ENCODE measurements around the gene TRMT44. TPM values are rescaled to one million over a fixed set of nuclear protein-coding genes. Genes with fewer than 3 reads are reported as not detected.
A peak's percentile ranks its signal among the peaks of the same experiment; 100 is the strongest.

Gene TRMT44
- total and polyA plus RNA-seq, 12 donors, result 4.5 to 10.2 (median 7.9) TPM

DNA sequence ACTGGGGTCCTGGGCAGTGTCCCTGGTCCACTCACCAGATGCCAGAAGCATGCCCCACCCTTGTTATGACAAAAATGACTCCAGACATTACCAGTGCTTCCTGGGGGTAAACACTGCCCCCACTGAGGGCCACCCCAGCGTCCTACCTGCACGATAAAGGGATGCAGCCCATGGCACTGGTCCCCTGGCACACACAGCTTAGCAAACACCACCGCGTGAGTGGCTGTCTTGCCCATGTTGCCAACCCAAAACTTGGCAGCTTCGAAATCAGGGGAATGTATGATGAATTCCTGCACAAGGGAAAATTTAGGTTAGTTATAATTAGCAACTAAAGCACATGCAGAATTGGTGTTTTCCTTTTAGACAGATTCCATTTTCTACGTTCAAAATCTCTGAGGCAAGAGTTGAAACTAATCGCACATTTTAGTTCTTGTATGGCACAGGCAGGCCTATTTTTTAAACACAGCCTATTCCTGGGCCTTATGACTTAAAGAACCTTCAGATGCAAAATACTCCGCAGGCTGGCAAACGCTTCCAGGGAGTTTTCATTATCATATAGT, 30.4 kb upstream of the TRMT44 start:
- Histone ChIP-seq H3K4me1 (peaks cover 0 to 32% (median 15%) of the 10 kb centered on the region in 9 donors), H3K36me3 (peaks cover 0 to 80% (median 19%) of the 10 kb centered on the region in 9 donors), H3K27ac (peak overlapping the region in 1 of 10 donors; percentile 30), H3K27me3 (no peaks in the 10 kb centered on the region), H3K4me3 (no peak overlapping the region), H3K9me3 (peaks cover 0 to 3% (median 0%) of the 10 kb centered on the region in 11 donors)
- intact Hi-C loops (cut with DNase I), result no loop called here
- ATAC-seq (no peak), DNase-seq (no peak)
- 78 to 79% methylated on average over 9 of the region's 9 CpGs for WGBS, 2 donors
- TF ChIP-seq, protein P1, sequence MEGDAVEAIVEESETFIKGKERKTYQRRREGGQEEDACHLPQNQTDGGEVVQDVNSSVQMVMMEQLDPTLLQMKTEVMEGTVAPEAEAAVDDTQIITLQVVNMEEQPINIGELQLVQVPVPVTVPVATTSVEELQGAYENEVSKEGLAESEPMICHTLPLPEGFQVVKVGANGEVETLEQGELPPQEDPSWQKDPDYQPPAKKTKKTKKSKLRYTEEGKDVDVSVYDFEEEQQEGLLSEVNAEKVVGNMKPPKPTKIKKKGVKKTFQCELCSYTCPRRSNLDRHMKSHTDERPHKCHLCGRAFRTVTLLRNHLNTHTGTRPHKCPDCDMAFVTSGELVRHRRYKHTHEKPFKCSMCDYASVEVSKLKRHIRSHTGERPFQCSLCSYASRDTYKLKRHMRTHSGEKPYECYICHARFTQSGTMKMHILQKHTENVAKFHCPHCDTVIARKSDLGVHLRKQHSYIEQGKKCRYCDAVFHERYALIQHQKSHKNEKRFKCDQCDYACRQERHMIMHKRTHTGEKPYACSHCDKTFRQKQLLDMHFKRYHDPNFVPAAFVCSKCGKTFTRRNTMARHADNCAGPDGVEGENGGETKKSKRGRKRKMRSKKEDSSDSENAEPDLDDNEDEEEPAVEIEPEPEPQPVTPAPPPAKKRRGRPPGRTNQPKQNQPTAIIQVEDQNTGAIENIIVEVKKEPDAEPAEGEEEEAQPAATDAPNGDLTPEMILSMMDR (IDR thresholded peaks at IDR 0.05), result no peak

DNA sequence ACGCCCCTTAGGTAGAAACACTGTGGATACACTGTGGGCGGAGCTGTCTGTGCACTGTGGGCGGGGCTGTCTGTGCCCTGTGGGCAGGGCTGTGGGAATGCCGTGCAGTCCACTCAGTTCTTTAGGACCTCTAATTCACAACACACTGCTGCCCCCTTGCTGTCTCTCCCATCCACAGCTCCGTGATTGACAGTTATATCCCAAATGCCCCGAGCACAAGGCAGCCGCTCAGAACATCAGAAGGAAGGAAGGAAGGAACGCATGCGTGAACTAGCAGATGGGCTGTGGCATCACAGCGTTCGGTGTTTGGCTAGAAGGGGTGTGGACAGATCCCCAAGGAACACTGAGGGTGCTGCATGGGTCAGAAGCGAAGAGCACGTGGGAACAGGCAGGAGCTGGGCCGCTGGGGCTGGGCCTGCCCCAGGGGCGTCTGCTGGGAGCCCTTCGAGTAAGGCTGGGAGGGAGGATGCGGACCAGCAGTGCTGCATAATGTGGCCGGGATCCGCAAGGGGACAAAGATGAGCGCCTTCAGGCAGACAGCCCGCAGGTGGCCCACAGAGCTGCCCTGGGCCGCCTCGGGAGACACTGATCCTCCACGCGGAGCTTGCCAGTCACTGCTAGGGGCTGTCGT, 29.8 kb upstream of the TRMT44 start:
- no peak overlapping the region for H3K4me3 ChIP-seq
- peaks cover 0 to 26% (median 9%) of the 10 kb centered on the region in 9 donors for H3K4me1 ChIP-seq
- H3K27me3 ChIP-seq, result no peaks in the 10 kb centered on the region
- DNase-seq (peak; percentile 68 to 70), ATAC-seq (peak; percentile 64 to 78 (median 76))
- intact Hi-C loops (cut with DNase I), result no loop called here
- WGBS, 2 donors, result 66 to 68% methylated on average over 26 of the region's 26 CpGs
- peaks cover 0 to 80% (median 19%) of the 10 kb centered on the region in 9 donors for H3K36me3 ChIP-seq
- TF ChIP-seq, protein P1 (IDR thresholded peaks at IDR 0.05), result peak in 8 of 9 donors; percentile 14 to 63 (median 48)
- peaks cover 0 to 3% (median 0%) of the 10 kb centered on the region in 11 donors for H3K9me3 ChIP-seq
- H3K27ac ChIP-seq, result no peak overlapping the region

DNA sequence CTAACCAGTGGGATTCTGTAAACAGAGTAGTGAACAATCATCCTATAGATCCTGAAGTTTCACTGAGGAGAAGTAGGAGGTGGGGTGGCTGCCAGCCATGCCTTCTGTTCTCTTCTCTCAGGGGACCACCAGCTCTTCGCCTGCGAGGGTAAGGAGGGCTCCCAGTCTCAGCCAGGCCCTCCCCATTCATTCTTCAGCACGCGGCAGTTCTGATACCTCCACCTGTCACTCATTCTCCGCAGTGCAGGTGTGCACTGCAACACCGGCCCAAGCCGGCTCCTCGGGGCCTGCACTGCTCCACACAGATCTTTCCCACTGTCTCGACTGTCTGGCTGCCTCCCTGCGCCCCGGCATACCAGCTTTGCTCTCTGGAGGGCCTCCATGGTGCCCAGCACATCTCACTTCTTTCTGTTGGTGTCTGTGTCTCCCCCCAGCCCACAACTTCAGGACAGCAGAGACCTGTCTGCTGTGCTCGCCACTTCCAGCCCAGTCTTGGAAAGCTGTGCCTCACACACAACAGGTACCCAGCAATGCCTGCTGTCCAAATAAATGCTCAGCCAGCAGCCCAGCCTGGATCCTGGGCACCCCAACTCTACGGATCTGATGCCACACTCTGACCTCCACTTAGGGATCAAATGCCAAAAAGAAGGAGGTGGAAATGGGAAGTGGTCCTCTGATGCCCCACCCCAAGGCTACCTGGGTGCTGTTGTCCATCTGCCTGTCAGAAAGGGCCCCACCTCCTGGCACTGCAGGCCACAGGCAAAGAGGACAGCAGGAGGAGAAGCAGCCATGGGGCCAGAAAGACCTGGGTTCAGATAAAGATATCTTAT, 29.0 kb upstream of the TRMT44 start:
- H3K27ac ChIP-seq, result no peak overlapping the region
- ATAC-seq, result no peak
- TF ChIP-seq, protein P1 (IDR thresholded peaks at IDR 0.05), result no peak
- H3K4me3 ChIP-seq, result no peak overlapping the region
- 92% methylated on average over 13 of the region's 13 CpGs for WGBS, 2 donors
- H3K4me1 ChIP-seq, result peaks cover 0 to 22% (median 8%) of the 10 kb centered on the region in 9 donors
- intact Hi-C loops (cut with DNase I), result no loop called here
- peaks cover 0 to 3% (median 0%) of the 10 kb centered on the region in 11 donors for H3K9me3 ChIP-seq
- DNase-seq, result no peak
- H3K27me3 ChIP-seq, result no peaks in the 10 kb centered on the region
- peaks cover 0 to 80% (median 19%) of the 10 kb centered on the region in 9 donors for H3K36me3 ChIP-seq

DNA sequence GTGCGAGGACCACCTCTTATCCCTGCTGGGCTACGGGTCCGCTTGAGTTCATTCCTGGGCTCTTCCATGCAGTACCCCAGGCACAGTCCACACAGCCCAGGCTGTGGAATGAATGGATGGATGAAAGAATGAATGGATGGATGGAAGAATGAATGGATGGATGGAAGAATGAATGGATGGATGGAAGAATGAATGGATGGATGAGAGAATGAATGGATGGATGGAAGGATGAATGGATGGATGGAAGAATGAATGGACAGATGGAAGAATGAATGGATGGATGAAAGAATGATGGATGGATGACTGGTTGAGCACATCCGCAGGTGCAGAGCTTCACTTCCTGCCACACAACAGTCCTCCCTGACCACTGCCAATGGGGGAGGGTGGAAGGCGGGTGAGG, 28.3 kb upstream of the TRMT44 start:
- Histone ChIP-seq H3K27ac (no peak overlapping the region), H3K4me1 (peaks cover 0 to 22% (median 8%) of the 10 kb centered on the region in 9 donors), H3K9me3 (no peaks in the 10 kb centered on the region), H3K36me3 (peaks cover 0 to 76% (median 19%) of the 10 kb centered on the region in 9 donors), H3K27me3 (no peaks in the 10 kb centered on the region), H3K4me3 (no peak overlapping the region)
- WGBS, 2 donors, result 95 to 98% methylated on average over 5 of the region's 5 CpGs
- no peak for ATAC-seq
- TF ChIP-seq, protein P1 (IDR thresholded peaks at IDR 0.05), result no peak
- no peak for DNase-seq
- intact Hi-C loops (cut with DNase I), result no loop called here
